ENCODE measurements around the gene CCNI2.

DNA sequence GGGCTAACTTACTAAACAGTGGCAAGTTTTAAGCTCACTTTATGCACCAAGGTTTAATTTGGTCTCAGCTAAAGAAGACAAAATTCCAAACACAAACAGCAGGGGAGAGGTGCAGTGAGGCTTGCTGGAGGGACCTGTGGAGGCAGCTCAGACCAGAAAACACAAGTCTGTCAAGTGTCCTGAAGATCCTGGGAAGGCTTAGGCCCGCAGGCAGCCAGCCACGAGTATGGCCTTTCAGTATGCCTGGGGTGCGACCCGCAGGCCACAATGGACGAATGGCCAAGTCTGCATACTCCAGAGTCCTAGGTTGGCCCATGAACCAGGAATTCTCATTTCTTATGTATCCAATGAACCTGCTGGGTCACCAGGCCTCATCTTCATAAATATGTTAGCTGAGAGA is 9.3 kb downstream of the CCNI2 start:
- TF ChIP-seq, protein P1, sequence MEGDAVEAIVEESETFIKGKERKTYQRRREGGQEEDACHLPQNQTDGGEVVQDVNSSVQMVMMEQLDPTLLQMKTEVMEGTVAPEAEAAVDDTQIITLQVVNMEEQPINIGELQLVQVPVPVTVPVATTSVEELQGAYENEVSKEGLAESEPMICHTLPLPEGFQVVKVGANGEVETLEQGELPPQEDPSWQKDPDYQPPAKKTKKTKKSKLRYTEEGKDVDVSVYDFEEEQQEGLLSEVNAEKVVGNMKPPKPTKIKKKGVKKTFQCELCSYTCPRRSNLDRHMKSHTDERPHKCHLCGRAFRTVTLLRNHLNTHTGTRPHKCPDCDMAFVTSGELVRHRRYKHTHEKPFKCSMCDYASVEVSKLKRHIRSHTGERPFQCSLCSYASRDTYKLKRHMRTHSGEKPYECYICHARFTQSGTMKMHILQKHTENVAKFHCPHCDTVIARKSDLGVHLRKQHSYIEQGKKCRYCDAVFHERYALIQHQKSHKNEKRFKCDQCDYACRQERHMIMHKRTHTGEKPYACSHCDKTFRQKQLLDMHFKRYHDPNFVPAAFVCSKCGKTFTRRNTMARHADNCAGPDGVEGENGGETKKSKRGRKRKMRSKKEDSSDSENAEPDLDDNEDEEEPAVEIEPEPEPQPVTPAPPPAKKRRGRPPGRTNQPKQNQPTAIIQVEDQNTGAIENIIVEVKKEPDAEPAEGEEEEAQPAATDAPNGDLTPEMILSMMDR (conservative IDR thresholded peaks at IDR 0.05 in 1 of 2, IDR thresholded peaks at IDR 0.05 in 1 of 2; ENCODE audit: low read depth in 1 of 2, low read length in 2 of 2) = no peak
- TF ChIP-seq EZH2 (IDR thresholded peaks at IDR 0.05; ENCODE audit: low read length, missing control alignments) = no peak
